Lower lobe of right lung (tissue), 2 donors: ENCODE results near the gene MGAT1. TPM values are rescaled to one million over a fixed set of nuclear protein-coding genes. Genes with fewer than 3 reads are reported as not detected.
A peak's percentile ranks its signal among the peaks of the same experiment; 100 is the strongest.
"Not testable (repeated sequence)": the region's sequence is repeated elsewhere in the genome, so short reads cannot be mapped to it uniquely, and the experiment has no call there.

Source experiments
- ATAC-seq, 2 donors: fragments of 200-7000 bp; cut with Tn5 transposase; one replicate each; pipeline ENCODE4 v1.9.1; 2020 to 2022; ENCODE audit warnings: mild to moderate bottlenecking in 2 of 2, moderate library complexity in 2 of 2
- DNase-seq: peaks from one replicate; pipeline ENCODE4 v3.0.0-alpha.2; 2020
- H3K27ac ChIP-seq: fragments of 200-600 bp; one replicate; pipeline ENCODE4 v1.8.0; 2022
- H3K27me3 ChIP-seq: fragments of 200-600 bp; one replicate; pipeline ENCODE4 v1.8.0; 2022; ENCODE audit warnings: low read depth
- H3K36me3 ChIP-seq: fragments of 200-600 bp; one replicate; pipeline ENCODE4 v1.8.0; 2022; ENCODE audit warnings: mild to moderate bottlenecking
- H3K4me1 ChIP-seq: fragments of 200-600 bp; one replicate; pipeline ENCODE4 v1.8.0; 2022
- H3K4me3 ChIP-seq: fragments of 200-600 bp; one replicate; pipeline ENCODE4 v1.8.0; 2022; ENCODE audit warnings: mild to moderate bottlenecking
- H3K9me3 ChIP-seq: fragments of 200-600 bp; one replicate; pipeline ENCODE4 v1.8.0; 2022
- intact Hi-C: fragments of 100-400 bp; cut with DNase I; formaldehyde crosslinking; loops from one replicate; pipeline ENCODE4 v1.11.0; 2022
- total RNA-seq: library from RNA; stranded (reverse); fragmentation: NEBNext Ultra II Directional; extraction: Animal tissue kit (Norgen Biotek cat#: 25700); gene quantifications from one replicate; pipeline ENCODE4 v1.2.1, GENCODE V29; 2021
- TF ChIP-seq, protein P1 (sequence below): fragments of 200-600 bp; IDR thresholded peaks from one replicate; pipeline ENCODE4 v1.8.0; 2022; ENCODE audit warnings: antibody characterized with exemption, mild to moderate bottlenecking
- donor health status: DM: no; HTN: yes; CAD: no; lungs with severe emphysema.

The MGAT1 gene
- total RNA-seq, 1 donor from 2014 or later, result 241 TPM

DNA sequence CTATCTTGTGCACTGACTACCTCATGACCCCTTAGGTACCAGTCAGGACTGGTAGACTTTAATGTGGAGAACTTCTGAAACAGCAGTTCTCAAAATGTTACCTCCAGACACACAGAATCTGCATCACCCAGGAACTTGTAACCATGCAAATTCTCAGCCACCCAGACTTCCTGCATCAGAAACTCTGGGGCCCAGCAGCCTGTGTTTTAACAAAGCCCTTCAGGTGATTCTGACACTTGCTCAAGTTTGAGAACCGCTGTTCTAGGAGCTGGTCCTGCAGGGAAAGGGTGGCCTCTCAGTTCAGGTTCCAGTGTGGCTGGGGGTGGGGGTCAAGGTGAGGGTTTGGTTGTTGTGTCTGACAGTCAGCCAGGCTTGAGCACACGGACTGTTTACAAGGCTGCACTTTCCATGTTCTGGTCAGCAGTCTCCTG, 30.0 kb upstream of the MGAT1 start:
- Histone ChIP-seq H3K27me3 (no peaks in the 10 kb centered on the region), H3K27ac (no peak overlapping the region), H3K4me3 (peak overlapping the region; percentile 91), H3K9me3 (no peaks in the 10 kb centered on the region), H3K36me3 (peaks cover 33% of the 10 kb centered on the region), H3K4me1 (peaks cover 30% of the 10 kb centered on the region)
- TF ChIP-seq, protein P1, sequence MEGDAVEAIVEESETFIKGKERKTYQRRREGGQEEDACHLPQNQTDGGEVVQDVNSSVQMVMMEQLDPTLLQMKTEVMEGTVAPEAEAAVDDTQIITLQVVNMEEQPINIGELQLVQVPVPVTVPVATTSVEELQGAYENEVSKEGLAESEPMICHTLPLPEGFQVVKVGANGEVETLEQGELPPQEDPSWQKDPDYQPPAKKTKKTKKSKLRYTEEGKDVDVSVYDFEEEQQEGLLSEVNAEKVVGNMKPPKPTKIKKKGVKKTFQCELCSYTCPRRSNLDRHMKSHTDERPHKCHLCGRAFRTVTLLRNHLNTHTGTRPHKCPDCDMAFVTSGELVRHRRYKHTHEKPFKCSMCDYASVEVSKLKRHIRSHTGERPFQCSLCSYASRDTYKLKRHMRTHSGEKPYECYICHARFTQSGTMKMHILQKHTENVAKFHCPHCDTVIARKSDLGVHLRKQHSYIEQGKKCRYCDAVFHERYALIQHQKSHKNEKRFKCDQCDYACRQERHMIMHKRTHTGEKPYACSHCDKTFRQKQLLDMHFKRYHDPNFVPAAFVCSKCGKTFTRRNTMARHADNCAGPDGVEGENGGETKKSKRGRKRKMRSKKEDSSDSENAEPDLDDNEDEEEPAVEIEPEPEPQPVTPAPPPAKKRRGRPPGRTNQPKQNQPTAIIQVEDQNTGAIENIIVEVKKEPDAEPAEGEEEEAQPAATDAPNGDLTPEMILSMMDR, result no peak
- DNase-seq (no peak), ATAC-seq (no peak)
- intact Hi-C loops, result no loop called here

DNA sequence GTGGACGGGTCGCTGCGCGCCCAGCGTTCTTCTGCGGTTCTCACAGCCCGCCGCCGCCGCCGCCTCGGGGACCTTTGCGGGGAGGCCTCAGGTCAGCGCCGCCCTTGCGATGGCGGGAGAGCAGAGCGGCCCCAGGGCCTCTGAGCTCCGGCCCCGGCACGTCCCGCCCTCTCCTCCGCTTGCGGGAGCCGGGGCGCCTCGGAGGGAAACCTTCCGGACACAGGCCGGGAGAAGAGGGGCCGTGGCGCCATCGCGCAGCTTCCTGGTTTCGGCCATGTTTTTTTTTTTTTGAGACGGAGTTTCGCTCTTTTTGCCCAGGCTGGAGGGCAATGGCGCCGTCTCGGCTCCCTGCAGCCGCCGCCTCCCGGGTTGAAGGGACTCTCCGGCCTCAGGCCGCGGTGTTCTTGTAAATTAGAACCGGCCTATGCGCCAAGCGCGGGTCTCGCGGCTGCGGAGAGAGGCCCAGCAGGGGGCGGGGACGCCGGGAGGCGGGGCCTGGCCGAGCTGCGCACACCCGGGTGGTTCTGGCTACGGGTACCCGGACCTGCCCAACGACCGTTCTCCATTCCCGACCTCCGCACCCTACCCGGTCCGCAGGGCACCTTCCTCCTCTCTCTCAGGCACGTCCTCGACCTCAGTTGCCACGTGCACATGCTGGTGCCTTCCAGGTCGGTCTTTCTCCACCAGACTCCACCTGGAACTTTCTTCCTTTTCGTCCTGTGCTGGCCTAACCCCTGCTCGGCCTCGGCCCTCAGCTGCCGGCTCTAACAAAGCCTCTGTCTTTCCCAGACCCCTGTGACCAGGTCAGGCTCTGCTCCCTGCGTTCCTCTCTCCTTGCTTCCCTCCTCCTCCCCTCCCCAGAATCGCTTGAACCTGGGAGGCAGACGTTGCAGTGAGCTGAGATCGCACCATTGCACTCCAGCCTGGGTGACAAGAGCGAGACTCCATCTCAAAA, 28.8 kb upstream of the MGAT1 start:
- Histone ChIP-seq H3K27ac (peak overlapping the region; percentile 98), H3K4me1 (peaks cover 39% of the 10 kb centered on the region), H3K4me3 (peak overlapping the region; percentile 91), H3K36me3 (peaks cover 20% of the 10 kb centered on the region), H3K9me3 (no peaks in the 10 kb centered on the region), H3K27me3 (no peaks in the 10 kb centered on the region)
- DNase-seq (peak; percentile 92), ATAC-seq (peak; percentile 98)
- TF ChIP-seq, protein P1, result peak; percentile 27
- intact Hi-C loops, result no loop called here

DNA sequence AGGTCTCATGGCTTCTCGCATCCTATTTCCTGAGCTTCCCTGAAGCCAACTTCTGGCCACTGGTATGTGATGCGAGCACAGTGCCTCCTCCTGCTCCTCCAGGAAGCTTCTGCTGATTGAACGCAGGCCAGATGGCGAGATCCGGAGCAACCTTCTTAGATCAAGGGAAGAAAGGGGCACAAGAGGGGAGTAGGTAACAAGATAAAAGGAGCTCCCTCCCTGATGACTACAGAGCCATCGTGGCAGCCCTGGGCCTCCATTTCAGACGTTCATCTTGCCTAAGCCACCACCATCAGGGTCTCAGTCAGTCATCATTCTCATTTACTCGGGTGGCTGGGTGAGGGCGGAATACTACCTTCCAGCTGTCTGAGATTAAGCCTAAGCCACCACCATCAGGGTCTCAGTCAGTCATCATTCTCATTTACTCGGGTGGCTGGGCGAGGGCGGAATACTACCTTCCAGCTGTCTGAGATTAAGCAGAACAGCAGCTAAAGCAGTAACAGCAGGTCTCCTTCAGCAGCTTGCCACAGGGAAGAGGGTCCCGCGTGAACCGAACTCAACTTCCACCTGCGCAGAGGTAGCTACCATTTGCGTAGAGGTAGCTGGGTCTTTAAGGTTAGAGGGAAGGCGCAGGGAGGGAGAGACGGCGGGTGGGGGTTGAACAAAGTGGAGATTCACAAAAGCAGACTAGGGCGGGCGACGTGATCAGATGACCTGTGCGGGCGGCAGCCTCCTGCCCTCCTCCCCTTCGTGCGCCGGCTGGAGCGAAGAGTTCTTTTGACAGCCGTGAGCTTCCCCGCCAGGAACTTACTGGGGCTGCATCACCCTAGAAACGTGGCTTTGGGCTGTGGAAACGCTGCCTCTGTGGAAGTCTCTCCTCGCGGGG, 27.9 kb upstream of the MGAT1 start:
- Histone ChIP-seq H3K4me3 (peak overlapping the region; percentile 91), H3K36me3 (peaks cover 11% of the 10 kb centered on the region), H3K4me1 (peaks cover 48% of the 10 kb centered on the region), H3K27ac (peak overlapping the region; percentile 98), H3K27me3 (no peaks in the 10 kb centered on the region), H3K9me3 (no peaks in the 10 kb centered on the region)
- ATAC-seq (peak; percentile 83 to 88), DNase-seq (peak; percentile 87)
- intact Hi-C loops, result no loop called here
- TF ChIP-seq, protein P1, result no peak

DNA sequence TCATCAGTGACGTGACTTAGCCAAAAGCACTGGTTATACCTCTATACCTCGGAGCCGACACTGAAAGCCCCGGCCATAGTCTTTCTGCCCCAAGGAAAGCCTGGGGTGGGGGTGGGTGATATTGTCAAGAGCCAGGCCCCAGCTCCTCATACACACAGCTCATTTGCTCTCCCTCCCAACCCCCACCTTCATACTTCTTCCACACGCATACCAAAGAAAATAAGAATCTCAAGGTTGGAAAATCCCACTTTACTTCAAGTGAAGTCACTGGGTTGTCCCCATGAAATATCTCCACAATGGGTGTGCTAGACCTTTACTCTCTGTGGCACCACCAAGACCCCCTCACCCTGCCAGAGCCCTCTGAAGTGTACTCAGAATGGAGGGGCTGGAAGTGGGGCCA, 27.1 kb upstream of the MGAT1 start:
- intact Hi-C loops, result no loop called here
- Histone ChIP-seq H3K27ac (peak overlapping the region; percentile 98), H3K4me1 (peaks cover 56% of the 10 kb centered on the region), H3K4me3 (peak overlapping the region; percentile 91), H3K9me3 (no peaks in the 10 kb centered on the region), H3K27me3 (no peaks in the 10 kb centered on the region), H3K36me3 (peaks cover 4% of the 10 kb centered on the region)
- DNase-seq (no peak), ATAC-seq (no peak)
- TF ChIP-seq, protein P1, result no peak

DNA sequence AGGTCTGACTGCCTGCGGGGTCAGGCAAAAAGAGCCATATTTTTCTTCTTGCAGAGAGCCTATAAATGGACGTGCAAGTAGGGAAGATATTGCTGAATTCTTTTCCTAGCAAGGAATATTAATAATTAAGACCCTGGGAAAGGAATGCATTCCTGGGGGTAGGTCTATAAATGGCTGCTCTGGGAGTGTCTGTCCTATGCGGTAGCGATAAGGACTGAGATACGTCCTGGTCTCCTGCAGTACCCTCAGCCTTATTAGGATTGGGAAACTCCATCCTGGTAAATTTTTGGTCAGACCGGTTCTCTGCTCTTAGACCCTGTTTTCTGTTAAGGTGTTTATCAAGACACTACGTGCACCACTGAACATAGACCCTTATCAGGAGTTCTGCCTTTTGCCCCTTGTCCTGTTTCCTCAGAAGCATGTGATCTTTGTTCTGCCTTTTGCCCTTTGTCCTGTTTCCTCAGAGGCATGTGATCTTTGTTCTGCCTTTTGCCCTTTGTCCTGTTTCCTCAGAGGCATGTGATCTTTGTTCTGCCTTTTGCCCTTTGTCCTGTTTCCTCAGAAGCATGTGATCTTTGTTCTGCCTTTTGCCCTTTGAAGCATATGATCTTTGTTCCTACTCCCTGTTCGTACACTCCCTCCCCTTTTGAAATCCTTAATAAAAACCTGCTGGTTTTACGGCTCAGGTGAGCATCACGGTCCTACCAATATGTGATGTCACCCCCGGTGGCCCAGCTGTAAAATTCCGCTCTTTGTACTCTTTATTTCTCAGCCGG, 26.3 kb upstream of the MGAT1 start:
- H3K9me3 ChIP-seq, H3K27me3 ChIP-seq, intact Hi-C loops, ATAC-seq, H3K36me3 ChIP-seq, DNase-seq: not testable (repeated sequence)
- Histone ChIP-seq H3K4me1 (peaks cover 64% of the 10 kb centered on the region), H3K4me3 (peak overlapping the region; percentile 91), H3K27ac (peak overlapping the region; percentile 98)

DNA sequence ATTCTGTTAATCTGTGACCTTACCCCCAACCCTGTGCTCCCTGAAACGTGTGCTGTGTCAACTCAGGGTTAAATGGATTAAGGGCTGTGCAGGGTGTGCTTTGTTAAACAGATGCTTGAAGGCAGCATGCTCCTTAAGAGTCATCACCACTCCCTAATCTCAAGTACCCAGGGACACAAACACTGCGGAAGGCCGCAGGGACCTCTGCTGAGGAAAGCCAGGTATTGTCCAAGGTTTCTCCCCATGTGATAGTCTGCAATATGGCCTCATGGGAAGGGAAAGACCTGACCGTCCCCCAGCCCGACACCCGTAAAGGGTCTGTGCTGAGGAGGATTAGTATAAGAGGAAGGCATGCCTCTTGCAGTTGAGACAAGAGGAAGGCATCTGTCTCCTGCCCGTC, 24.8 kb upstream of the MGAT1 start:
- H3K36me3 ChIP-seq, H3K27me3 ChIP-seq, DNase-seq, H3K9me3 ChIP-seq, intact Hi-C loops, H3K4me3 ChIP-seq, ATAC-seq: not testable (repeated sequence)
- H3K27ac ChIP-seq, result peak overlapping the region; percentile 10
- H3K4me1 ChIP-seq, result peaks cover 56% of the 10 kb centered on the region
